Upper lobe of left lung (tissue), 6 donors: ENCODE data around the gene C20orf144. TPM values are rescaled to one million over a fixed set of nuclear protein-coding genes. Genes with fewer than 3 reads are reported as not detected.

Source experiments
- ATAC-seq, 2 donors: fragments of 200-7000 bp; cut with Tn5 transposase; one replicate each; pipeline ENCODE4 v1.9.1; 2022; ENCODE audit warnings: mild to moderate bottlenecking in 2 of 2, moderate library complexity in 2 of 2; ENCODE audit not compliant: low FRiP score in 2 of 2
- DNase-seq, 2 donors: peaks; one replicate each; pipeline ENCODE4 v3.0.0-alpha.2; 2019 to 2020
- H3K27ac ChIP-seq, 4 donors: fragments of 200-600 bp; sonication (generic); one replicate each; pipeline ENCODE4 v1.5.1; 2016 to 2019
- H3K27me3 ChIP-seq, 4 donors: fragments of 200-600 bp; sonication (generic); one replicate each; pipeline ENCODE4 v1.5.1; 2017 to 2019
- H3K36me3 ChIP-seq, 4 donors: fragments of 200-600 bp; sonication (generic); one replicate each; pipeline ENCODE4 v1.5.1; 2016 to 2019
- H3K4me1 ChIP-seq, 4 donors: fragments of 200-600 bp; sonication (generic); one replicate each; pipeline ENCODE4 v1.5.1; 2018 to 2019
- H3K4me3 ChIP-seq, 4 donors: fragments of 200-600 bp; sonication (generic); one replicate each; pipeline ENCODE4 v1.5.1; 2017 to 2019; ENCODE audit warnings: mild to moderate bottlenecking in 2 of 4, moderate library complexity in 1 of 4
- H3K9me3 ChIP-seq, 4 donors: fragments of 200-600 bp; sonication (generic); one replicate each; pipeline ENCODE4 v1.5.1; 2018 to 2019
- EP300 ChIP-seq, 4 donors: sonication (generic); formaldehyde crosslinking; IDR thresholded peaks; one replicate each; pipeline ENCODE4 v1.5.1; 2017; ENCODE audit warnings: antibody characterized with exemption in 4 of 4, control low read depth in 2 of 4
- POLR2A ChIP-seq, 4 donors: fragments of 450-650 bp; IDR thresholded peaks; one replicate each; pipeline ENCODE4 v1.5.1; 2016 to 2017; ENCODE audit warnings: antibody characterized with exemption in 4 of 4, mild to moderate bottlenecking in 2 of 4
- POLR2AphosphoS5 ChIP-seq, 2 donors: sonication (generic); formaldehyde crosslinking; IDR thresholded peaks; one replicate each; pipeline ENCODE4 v1.5.1; 2017; ENCODE audit warnings: antibody characterized with exemption in 2 of 2
- WGBS, 2 donors: methylation state at CpG; one replicate each; pipeline ENCODE4 v1.1.5; 2017 to 2018; 5-methylcytosine and 5-hydroxymethylcytosine counted together
- total RNA-seq, 6 donors: library from RNA; depleted of rRNA in 4 of 6; stranded (reverse); fragments of >200 nt in 4 of 6; gene quantifications; one replicate each; pipeline versions ENCODE4 v1.1.0 to v1.2.1, GENCODE V29; 2016 to 2021
- TF ChIP-seq, protein P1 (sequence below), 6 experiments: fragments of 450-650 bp in 4 of 6; fragments of 200-600 bp in 2 of 6; sonication (generic) in 2 of 6; IDR thresholded peaks; one replicate each; pipeline ENCODE4 v1.5.1; 2016 to 2019; ENCODE audit warnings: antibody characterized with exemption in 6 of 6
- donor health status: DM: no; HTN: no; CAD: no; lungs with moderate emphysema.
- donor health status: DM: no; HTN: yes; CAD: no; lungs with severe emphysema.

The C20orf144 gene
- not detected for total RNA-seq

DNA sequence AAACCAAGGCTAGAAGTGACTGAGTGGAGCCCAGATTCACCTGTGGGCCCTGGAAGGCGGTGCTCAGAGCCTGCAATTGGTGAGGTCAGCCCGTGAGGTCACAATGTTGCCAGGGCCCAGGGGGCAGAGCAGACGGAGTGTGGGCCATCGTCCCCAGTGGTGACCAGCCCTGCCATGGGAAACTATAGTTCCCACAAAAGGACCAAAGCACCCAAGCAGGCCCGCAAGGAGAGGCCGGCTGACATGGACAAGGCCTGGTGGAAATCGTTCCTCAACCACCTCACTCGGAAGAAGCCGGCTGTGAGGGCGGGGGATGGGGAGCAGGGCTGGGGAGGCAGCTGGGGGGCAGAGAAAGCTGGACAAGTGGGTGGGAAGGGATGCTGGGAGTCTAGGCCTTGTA, at the start of gene C20orf144:
C20orf144 (plus strand) TSS at position 156 of the 400 bp plus-strand sequence; CDS start at position 175, 19 bp downstream.
- DNase-seq: no peak
- WGBS, 2 donors: 90 to 92% methylated on average over 8 to 9 of the region's 10 CpGs

DNA sequence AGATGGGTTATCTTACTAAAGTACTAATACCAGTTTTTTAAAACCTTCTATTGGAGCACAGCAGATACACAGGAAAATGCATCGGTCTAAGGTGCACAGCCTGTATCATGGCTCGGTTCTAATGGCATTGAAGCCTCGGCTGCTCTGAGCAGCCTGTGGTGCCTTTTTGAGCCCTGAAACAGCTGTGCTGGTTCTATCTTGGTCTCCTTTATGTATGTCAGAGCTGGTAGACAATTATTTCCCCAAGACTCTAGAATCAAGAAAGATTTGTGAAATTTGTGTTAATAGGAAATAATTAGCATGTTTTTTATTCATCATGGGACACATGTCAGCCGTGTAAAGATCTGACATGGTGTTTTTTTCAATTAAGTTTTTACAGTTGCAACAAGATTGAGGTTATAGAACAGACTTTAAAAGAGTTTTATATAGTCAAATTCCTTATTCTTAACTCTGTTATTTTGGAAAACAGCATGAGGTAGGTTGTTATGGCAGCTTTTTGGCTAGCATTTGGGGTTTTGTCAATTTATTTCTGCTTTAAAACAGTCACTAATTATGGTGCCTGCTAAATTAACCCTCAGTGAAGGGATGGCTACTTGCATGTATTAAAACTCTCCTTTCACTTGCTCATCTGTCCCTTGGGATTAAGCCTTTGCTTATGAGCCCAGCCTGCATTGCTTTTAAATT, 40.3 kb upstream of the C20orf144 start:
- Histone ChIP-seq H3K27me3 (no peaks in the 10 kb centered on the region), H3K4me3 (no peak overlapping the region), H3K4me1 (no peaks in the 10 kb centered on the region), H3K27ac (no peak overlapping the region), H3K36me3 (peaks cover 0 to 35% (median 27%) of the 10 kb centered on the region in 4 donors), H3K9me3 (no peaks in the 10 kb centered on the region)
- WGBS, 2 donors: 89 to 97% methylated on average over 4 of the region's 4 CpGs
- DNase-seq: no peak
- no peak for ATAC-seq
- TF ChIP-seq EP300 (IDR thresholded peaks at IDR 0.05): no peak
- TF ChIP-seq POLR2AphosphoS5 (IDR thresholded peaks at IDR 0.05): no peak
- TF ChIP-seq POLR2A (IDR thresholded peaks at IDR 0.05): no peak
- TF ChIP-seq, protein P1, sequence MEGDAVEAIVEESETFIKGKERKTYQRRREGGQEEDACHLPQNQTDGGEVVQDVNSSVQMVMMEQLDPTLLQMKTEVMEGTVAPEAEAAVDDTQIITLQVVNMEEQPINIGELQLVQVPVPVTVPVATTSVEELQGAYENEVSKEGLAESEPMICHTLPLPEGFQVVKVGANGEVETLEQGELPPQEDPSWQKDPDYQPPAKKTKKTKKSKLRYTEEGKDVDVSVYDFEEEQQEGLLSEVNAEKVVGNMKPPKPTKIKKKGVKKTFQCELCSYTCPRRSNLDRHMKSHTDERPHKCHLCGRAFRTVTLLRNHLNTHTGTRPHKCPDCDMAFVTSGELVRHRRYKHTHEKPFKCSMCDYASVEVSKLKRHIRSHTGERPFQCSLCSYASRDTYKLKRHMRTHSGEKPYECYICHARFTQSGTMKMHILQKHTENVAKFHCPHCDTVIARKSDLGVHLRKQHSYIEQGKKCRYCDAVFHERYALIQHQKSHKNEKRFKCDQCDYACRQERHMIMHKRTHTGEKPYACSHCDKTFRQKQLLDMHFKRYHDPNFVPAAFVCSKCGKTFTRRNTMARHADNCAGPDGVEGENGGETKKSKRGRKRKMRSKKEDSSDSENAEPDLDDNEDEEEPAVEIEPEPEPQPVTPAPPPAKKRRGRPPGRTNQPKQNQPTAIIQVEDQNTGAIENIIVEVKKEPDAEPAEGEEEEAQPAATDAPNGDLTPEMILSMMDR (IDR thresholded peaks at IDR 0.05): no peak

More for the DNA sequence above, at the start of gene C20orf144:
- peaks cover 21 to 42% (median 32%) of the 10 kb centered on the region in 4 donors for H3K4me1 ChIP-seq
- no peak for ATAC-seq
- peak within 1 kb of the TSS; percentile 77 to 91 (median 88) for H3K27ac ChIP-seq
- H3K9me3 ChIP-seq: no peaks in the 10 kb centered on the region
- peaks cover 5 to 31% (median 21%) of the 10 kb centered on the region in 4 donors for H3K36me3 ChIP-seq
- peak within 1 kb of the TSS in 3 of 4 donors; percentile 56 to 72 (median 63) for H3K4me3 ChIP-seq
- no peaks in the 10 kb centered on the region for H3K27me3 ChIP-seq
- TF ChIP-seq POLR2AphosphoS5 (IDR thresholded peaks at IDR 0.05) (no peak), EP300 (IDR thresholded peaks at IDR 0.05) (no peak), POLR2A (IDR thresholded peaks at IDR 0.05) (no peak)
- TF ChIP-seq, protein P1 (IDR thresholded peaks at IDR 0.05): no peak

DNA sequence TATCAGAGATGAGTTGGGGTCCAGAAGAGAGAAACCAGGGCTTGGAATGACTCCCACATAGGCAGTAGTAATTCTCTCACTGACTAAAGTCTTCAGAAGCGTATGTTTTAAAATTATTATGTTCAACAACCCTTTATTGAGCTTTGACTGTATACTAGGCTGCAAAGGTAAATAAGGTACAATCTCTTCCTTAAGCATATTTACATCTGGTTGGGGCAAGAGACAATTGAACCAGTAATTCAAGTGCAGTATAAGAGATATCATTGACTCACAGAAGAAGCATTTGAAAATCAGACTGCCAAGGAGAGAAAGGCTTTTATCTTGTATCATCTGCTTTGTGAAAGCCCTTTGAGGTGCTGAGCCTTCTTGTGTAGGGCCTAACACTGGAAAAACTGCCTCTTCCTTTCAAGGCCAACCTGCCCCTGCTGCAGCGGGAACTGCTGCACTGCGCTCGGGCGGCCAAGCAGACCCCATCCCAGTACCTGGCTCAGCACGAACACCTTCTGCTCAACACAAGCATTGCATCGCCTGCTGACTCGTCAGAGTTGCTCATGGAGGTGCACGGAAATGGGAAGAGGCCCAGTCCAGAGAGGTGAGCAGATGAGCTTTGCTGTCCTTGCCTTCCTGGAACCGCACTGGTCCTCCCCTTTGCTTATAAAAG, 39.3 kb upstream of the C20orf144 start:
- no peak for ATAC-seq
- no peak for DNase-seq
- no peak overlapping the region for H3K4me3 ChIP-seq
- no peak for TF ChIP-seq EP300 (IDR thresholded peaks at IDR 0.05)
- no peak for TF ChIP-seq POLR2AphosphoS5 (IDR thresholded peaks at IDR 0.05)
- TF ChIP-seq POLR2A (IDR thresholded peaks at IDR 0.05): no peak
- TF ChIP-seq, protein P1 (IDR thresholded peaks at IDR 0.05): no peak
- no peaks in the 10 kb centered on the region for H3K27me3 ChIP-seq
- WGBS, 2 donors: 96 to 97% methylated on average over 6 to 10 of the region's 10 CpGs
- no peaks in the 10 kb centered on the region for H3K9me3 ChIP-seq
- H3K27ac ChIP-seq: no peak overlapping the region
- no peaks in the 10 kb centered on the region for H3K4me1 ChIP-seq
- H3K36me3 ChIP-seq: peaks cover 0 to 33% (median 28%) of the 10 kb centered on the region in 4 donors

DNA sequence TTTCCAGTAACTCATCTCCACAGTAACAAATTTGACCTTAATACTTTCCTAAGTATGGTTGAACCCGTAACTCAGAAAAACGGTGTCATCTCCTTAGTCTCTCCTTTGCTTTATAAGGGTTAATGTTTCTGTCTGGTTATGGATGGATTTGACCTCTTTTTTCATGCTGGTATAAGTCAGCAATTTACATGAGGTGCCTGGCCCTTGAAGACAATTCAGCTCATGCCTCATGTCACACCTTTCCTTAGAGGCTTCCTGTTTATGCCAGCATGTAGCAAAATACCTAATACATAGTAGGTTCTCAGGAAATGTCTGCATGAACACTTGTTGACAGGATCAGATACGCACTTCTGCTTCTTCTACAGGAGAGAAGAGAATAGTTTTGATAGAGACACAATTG, 37.7 kb upstream of the C20orf144 start:
- TF ChIP-seq POLR2AphosphoS5 (IDR thresholded peaks at IDR 0.05) (no peak), POLR2A (IDR thresholded peaks at IDR 0.05) (no peak), EP300 (IDR thresholded peaks at IDR 0.05) (no peak)
- TF ChIP-seq, protein P1 (IDR thresholded peaks at IDR 0.05): no peak
- ATAC-seq: no peak
- peaks cover 4 to 45% (median 36%) of the 10 kb centered on the region in 4 donors for H3K36me3 ChIP-seq

More for the DNA sequence above, 37.7 kb upstream of the C20orf144 start:
- 74 to 80% methylated on average over 3 of the region's 3 CpGs for WGBS, 2 donors
- Histone ChIP-seq H3K9me3 (no peaks in the 10 kb centered on the region), H3K4me3 (no peak overlapping the region), H3K27ac (no peak overlapping the region), H3K27me3 (no peaks in the 10 kb centered on the region), H3K4me1 (no peaks in the 10 kb centered on the region)
- DNase-seq: no peak
